Vagina (tissue), 2 donors: Measurements from ENCODE around the gene LPIN1.

Experiments
- POLR2A ChIP-seq, 2 donors: fragments of 450-650 bp; IDR thresholded peaks; one replicate each; pipeline ENCODE4 v1.6.1; 2017; ENCODE audit warnings: antibody characterized with exemption in 2 of 2, mild to moderate bottlenecking in 2 of 2, moderate library complexity in 2 of 2
- TF ChIP-seq, protein P1 (sequence below), 3 experiments: fragments of 450-650 bp in 2 of 3; fragments of 200-600 bp in 1 of 3; sonication (generic) in 1 of 3; IDR thresholded peaks; one replicate each; pipeline ENCODE4 v1.5.1; 2017 to 2019; ENCODE audit warnings: antibody characterized with exemption in 3 of 3, mild to moderate bottlenecking in 2 of 3, moderate library complexity in 2 of 3

- no peak for TF ChIP-seq POLR2A (IDR thresholded peaks at IDR 0.05)
- TF ChIP-seq, protein P1, sequence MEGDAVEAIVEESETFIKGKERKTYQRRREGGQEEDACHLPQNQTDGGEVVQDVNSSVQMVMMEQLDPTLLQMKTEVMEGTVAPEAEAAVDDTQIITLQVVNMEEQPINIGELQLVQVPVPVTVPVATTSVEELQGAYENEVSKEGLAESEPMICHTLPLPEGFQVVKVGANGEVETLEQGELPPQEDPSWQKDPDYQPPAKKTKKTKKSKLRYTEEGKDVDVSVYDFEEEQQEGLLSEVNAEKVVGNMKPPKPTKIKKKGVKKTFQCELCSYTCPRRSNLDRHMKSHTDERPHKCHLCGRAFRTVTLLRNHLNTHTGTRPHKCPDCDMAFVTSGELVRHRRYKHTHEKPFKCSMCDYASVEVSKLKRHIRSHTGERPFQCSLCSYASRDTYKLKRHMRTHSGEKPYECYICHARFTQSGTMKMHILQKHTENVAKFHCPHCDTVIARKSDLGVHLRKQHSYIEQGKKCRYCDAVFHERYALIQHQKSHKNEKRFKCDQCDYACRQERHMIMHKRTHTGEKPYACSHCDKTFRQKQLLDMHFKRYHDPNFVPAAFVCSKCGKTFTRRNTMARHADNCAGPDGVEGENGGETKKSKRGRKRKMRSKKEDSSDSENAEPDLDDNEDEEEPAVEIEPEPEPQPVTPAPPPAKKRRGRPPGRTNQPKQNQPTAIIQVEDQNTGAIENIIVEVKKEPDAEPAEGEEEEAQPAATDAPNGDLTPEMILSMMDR (IDR thresholded peaks at IDR 0.05), result no peak
Observed at GRCh38 chr2:11753886-11754699, 7.7 kb downstream of the LPIN1 start.
